Measurements from ENCODE around the gene SPATA13.

SPATA13 gene

DNA sequence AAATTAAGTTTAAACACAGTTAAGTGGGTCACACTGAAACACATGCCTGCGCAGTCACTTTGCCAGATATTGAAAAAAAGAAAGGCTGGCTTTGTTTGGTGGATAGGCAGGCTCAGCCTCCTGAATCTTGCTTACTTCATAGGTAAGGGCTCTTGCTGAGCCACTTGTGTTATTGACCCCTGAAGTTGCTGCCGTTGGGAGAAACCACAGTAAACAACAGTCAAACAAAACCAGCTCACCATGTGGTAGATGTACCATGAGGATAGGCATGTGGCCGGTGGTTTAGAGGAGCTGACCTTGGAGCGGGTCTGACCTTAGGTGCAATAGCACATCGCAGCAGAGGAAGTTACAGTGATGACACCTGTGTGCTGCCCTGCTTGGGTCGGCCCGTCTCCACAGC lies 52.2 kb downstream of the SPATA13 start (continued):
- TF ChIP-seq, protein P1, sequence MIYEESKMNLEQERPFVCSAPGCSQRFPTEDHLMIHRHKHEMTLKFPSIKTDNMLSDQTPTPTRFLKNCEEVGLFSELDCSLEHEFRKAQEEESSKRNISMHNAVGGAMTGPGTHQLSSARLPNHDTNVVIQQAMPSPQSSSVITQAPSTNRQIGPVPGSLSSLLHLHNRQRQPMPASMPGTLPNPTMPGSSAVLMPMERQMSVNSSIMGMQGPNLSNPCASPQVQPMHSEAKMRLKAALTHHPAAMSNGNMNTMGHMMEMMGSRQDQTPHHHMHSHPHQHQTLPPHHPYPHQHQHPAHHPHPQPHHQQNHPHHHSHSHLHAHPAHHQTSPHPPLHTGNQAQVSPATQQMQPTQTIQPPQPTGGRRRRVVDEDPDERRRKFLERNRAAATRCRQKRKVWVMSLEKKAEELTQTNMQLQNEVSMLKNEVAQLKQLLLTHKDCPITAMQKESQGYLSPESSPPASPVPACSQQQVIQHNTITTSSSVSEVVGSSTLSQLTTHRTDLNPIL (CRISPR knock-in tag; IDR thresholded peaks at IDR 0.05; ENCODE audit: low read depth) = no peak
- TF ChIP-seq RARB (CRISPR knock-in tag; IDR thresholded peaks at IDR 0.05) = no peak

DNA sequence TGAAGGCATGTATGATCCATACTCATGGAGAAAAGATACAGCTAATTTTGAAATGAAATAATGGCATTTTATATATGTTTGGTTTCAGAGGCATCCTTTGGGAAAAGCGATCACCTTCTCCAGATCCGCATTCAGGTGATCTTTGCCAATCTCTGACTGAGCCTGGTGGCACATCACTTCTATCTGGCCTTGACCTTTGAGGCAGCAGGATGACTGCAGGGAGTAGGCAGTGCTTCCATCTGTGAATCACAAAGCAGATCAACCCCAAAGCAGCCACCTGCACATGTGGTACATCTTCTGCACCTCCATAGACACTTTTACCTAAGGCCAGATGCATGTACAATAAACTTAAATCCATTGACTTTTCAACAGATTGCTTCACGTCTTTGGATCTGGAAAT lies 53.4 kb downstream of the SPATA13 start:
- TF ChIP-seq PPARA (CRISPR knock-in tag; IDR thresholded peaks at IDR 0.05; ENCODE audit: borderline replicate concordance) (no peak), ZNF70 (CRISPR knock-in tag; IDR thresholded peaks at IDR 0.05) (no peak), BACH2 (CRISPR knock-in tag; IDR thresholded peaks at IDR 0.05; ENCODE audit: borderline replicate concordance) (no peak), ZFP3 (CRISPR knock-in tag; IDR thresholded peaks at IDR 0.05) (no peak), TCF4 (CRISPR knock-in tag; IDR thresholded peaks at IDR 0.05; ENCODE audit: borderline replicate concordance) (no peak), ZNF8 (CRISPR knock-in tag; IDR thresholded peaks at IDR 0.05) (no peak), ZFP30 (CRISPR knock-in tag; IDR thresholded peaks at IDR 0.05) (no peak), OSR1 (CRISPR knock-in tag; IDR thresholded peaks at IDR 0.05) (no peak), ISL1 (CRISPR knock-in tag; IDR thresholded peaks at IDR 0.05) (no peak)
- TF ChIP-seq, protein P2, sequence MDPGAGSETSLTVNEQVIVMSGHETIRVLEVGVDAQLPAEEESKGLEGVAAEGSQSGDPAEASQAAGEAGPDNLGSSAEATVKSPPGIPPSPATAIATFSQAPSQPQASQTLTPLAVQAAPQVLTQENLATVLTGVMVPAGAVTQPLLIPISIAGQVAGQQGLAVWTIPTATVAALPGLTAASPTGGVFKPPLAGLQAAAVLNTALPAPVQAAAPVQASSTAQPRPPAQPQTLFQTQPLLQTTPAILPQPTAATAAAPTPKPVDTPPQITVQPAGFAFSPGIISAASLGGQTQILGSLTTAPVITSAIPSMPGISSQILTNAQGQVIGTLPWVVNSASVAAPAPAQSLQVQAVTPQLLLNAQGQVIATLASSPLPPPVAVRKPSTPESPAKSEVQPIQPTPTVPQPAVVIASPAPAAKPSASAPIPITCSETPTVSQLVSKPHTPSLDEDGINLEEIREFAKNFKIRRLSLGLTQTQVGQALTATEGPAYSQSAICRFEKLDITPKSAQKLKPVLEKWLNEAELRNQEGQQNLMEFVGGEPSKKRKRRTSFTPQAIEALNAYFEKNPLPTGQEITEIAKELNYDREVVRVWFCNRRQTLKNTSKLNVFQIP (CRISPR knock-in tag; IDR thresholded peaks at IDR 0.05; ENCODE audit: borderline replicate concordance, low read depth) = no peak
- TF ChIP-seq, protein P1 (CRISPR knock-in tag; IDR thresholded peaks at IDR 0.05; ENCODE audit: low read depth) = no peak
- no peak for ATAC-seq

DNA sequence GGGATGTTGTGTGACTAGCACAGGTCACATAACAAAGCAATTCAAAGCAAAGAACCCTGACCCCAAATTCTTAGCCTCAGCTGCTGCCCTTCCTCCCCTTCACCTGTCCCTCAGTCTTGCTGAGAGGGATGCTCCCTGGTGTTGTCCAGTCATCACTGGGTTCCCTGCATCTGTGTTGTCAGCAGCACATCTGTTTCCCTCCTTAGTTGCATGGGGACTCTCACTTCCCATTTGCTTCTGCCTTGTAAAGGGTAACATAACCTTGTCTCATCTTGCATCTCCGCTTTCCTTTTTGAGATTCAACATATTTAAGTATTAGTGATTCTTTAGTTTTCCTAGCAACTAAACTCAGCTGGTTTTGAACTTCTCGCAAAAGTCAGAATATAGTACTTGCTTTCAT lies 54.0 kb downstream of the SPATA13 start:
- no peak for ATAC-seq
- TF ChIP-seq SNAI2 (CRISPR knock-in tag; IDR thresholded peaks at IDR 0.05) = no peak
- no peak for TF ChIP-seq ZNF70 (CRISPR knock-in tag; IDR thresholded peaks at IDR 0.05)
- TF ChIP-seq OSR1 (CRISPR knock-in tag; IDR thresholded peaks at IDR 0.05) = no peak
- no peak for TF ChIP-seq RARB (CRISPR knock-in tag; IDR thresholded peaks at IDR 0.05)
- TF ChIP-seq ARNTL (CRISPR knock-in tag; IDR thresholded peaks at IDR 0.05; ENCODE audit: borderline replicate concordance, low read depth) = no peak
- TF ChIP-seq, protein P3, sequence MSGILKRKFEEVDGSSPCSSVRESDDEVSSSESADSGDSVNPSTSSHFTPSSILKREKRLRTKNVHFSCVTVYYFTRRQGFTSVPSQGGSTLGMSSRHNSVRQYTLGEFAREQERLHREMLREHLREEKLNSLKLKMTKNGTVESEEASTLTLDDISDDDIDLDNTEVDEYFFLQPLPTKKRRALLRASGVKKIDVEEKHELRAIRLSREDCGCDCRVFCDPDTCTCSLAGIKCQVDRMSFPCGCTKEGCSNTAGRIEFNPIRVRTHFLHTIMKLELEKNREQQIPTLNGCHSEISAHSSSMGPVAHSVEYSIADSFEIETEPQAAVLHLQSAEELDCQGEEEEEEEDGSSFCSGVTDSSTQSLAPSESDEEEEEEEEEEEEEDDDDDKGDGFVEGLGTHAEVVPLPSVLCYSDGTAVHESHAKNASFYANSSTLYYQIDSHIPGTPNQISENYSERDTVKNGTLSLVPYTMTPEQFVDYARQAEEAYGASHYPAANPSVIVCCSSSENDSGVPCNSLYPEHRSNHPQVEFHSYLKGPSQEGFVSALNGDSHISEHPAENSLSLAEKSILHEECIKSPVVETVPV (CRISPR knock-in tag; IDR thresholded peaks at IDR 0.05) = no peak
- no peak for TF ChIP-seq ESRRG (CRISPR knock-in tag; IDR thresholded peaks at IDR 0.05)
- no peak for TF ChIP-seq ZFP3 (CRISPR knock-in tag; IDR thresholded peaks at IDR 0.05)
- TF ChIP-seq ISL1 (CRISPR knock-in tag; IDR thresholded peaks at IDR 0.05) = no peak
- TF ChIP-seq GLIS3 (CRISPR knock-in tag; IDR thresholded peaks at IDR 0.05) = no peak
- TF ChIP-seq ZC3H10 (CRISPR knock-in tag; IDR thresholded peaks at IDR 0.05) = no peak
- TF ChIP-seq TCF4 (CRISPR knock-in tag; IDR thresholded peaks at IDR 0.05; ENCODE audit: borderline replicate concordance) = no peak
- TF ChIP-seq ZNF8 (CRISPR knock-in tag; IDR thresholded peaks at IDR 0.05) = no peak
- no peak for TF ChIP-seq CSDC2 (CRISPR knock-in tag; IDR thresholded peaks at IDR 0.05)
- no peak for TF ChIP-seq ZFP30 (CRISPR knock-in tag; IDR thresholded peaks at IDR 0.05)
- no peak for TF ChIP-seq BACH2 (CRISPR knock-in tag; IDR thresholded peaks at IDR 0.05; ENCODE audit: borderline replicate concordance)

DNA sequence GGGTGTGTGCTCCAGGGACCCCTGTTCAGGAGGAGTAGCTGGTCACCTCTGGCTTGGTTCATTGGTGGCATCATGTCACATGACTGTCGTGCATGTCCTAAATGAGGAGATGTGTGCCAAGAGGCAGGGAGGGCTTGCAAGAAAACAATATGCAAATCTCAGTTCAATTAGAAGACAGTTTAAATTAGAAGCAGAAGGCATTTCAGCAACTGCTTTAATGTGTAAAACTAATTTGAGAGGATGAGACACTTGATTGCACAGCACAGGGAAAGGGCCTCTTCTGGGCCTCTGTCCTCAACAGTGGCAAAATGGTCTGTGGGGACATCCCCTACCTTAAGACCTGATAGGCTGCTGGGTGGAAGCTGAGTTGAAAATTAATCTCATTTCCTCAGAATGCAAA lies 54.6 kb downstream of the SPATA13 start:
- ATAC-seq = no peak
- TF ChIP-seq, protein P2 (CRISPR knock-in tag; IDR thresholded peaks at IDR 0.05; ENCODE audit: borderline replicate concordance, low read depth) = no peak
- TF ChIP-seq ZNF565 (CRISPR knock-in tag; conservative IDR thresholded peaks at IDR 0.05; ENCODE audit: low read depth) (no peak), SNAI2 (CRISPR knock-in tag; IDR thresholded peaks at IDR 0.05) (no peak), TCF4 (CRISPR knock-in tag; IDR thresholded peaks at IDR 0.05; ENCODE audit: borderline replicate concordance) (no peak), OSR1 (CRISPR knock-in tag; IDR thresholded peaks at IDR 0.05) (no peak), ZNF70 (CRISPR knock-in tag; IDR thresholded peaks at IDR 0.05) (no peak), GLIS3 (CRISPR knock-in tag; IDR thresholded peaks at IDR 0.05) (no peak), TOX (CRISPR knock-in tag; IDR thresholded peaks at IDR 0.05; ENCODE audit: borderline replicate concordance) (no peak), CSDC2 (CRISPR knock-in tag; IDR thresholded peaks at IDR 0.05) (no peak), ARNTL (CRISPR knock-in tag; IDR thresholded peaks at IDR 0.05; ENCODE audit: borderline replicate concordance, low read depth) (no peak), ESRRG (CRISPR knock-in tag; IDR thresholded peaks at IDR 0.05) (no peak), ZC3H10 (CRISPR knock-in tag; IDR thresholded peaks at IDR 0.05) (no peak), ZFP3 (CRISPR knock-in tag; IDR thresholded peaks at IDR 0.05) (no peak), ZFP30 (CRISPR knock-in tag; IDR thresholded peaks at IDR 0.05) (no peak), PPARA (CRISPR knock-in tag; IDR thresholded peaks at IDR 0.05; ENCODE audit: borderline replicate concordance) (no peak)
- TF ChIP-seq, protein P1 (CRISPR knock-in tag; IDR thresholded peaks at IDR 0.05; ENCODE audit: low read depth) = no peak
- TF ChIP-seq, protein P4, sequence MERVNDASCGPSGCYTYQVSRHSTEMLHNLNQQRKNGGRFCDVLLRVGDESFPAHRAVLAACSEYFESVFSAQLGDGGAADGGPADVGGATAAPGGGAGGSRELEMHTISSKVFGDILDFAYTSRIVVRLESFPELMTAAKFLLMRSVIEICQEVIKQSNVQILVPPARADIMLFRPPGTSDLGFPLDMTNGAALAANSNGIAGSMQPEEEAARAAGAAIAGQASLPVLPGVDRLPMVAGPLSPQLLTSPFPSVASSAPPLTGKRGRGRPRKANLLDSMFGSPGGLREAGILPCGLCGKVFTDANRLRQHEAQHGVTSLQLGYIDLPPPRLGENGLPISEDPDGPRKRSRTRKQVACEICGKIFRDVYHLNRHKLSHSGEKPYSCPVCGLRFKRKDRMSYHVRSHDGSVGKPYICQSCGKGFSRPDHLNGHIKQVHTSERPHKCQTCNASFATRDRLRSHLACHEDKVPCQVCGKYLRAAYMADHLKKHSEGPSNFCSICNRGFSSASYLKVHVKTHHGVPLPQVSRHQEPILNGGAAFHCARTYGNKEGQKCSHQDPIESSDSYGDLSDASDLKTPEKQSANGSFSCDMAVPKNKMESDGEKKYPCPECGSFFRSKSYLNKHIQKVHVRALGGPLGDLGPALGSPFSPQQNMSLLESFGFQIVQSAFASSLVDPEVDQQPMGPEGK (CRISPR knock-in tag; IDR thresholded peaks at IDR 0.05; ENCODE audit: borderline replicate concordance) = no peak

Measured in SK-N-SH treated with all-trans-retinoic acid at 6 μM for 48 hours (cell line).